AG09319 (cell line): Measurements from ENCODE around the gene NLRP3.

Experiments
- DNase-seq: peaks from one replicate; pipeline ENCODE4 v3.0.0-alpha.2; 2010; ENCODE audit warnings: low read depth; ENCODE audit errors: extremely low read depth
- TF ChIP-seq, protein P1 (sequence below): IDR thresholded peaks from 2 replicates; pipeline ENCODE4 v1.5.1; 2011; ENCODE audit warnings: low read depth, mild to moderate bottlenecking, inconsistent platforms, low read length, moderate library complexity

The NLRP3 gene

DNA sequence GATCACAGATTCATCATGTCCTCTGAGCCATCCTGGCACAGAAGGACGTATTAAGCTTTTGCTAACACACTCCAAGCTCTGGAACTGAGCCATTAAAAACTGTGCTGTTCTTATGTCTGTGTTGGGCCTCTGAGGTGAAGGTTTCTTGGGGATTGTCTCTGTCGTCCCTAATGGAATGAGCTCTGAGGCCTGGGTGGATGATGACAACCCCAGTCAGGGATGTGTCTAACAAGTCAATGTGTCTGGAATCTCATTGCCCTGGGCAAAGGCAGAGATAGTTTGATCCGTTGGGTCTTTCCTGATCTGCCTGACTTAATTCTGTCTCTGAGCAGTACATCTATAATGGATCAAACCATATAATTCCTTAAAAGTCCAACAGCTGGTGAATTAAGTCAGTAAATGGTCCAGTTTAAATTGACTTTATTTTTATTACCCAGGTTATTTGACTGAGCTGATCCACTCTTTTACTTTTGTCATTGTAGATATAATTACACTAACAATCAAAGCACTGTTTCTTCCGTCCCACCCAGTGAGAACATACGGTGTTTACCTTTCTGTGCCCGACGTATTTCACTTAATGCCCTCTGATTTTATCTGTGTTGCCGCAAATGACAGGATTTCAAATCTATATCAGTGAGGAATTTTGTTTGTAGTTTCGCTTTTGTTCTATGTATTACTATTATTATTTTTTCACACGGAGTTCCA lies 80.8 kb downstream of the NLRP3 start:
- no peak for DNase-seq
- TF ChIP-seq, protein P1, sequence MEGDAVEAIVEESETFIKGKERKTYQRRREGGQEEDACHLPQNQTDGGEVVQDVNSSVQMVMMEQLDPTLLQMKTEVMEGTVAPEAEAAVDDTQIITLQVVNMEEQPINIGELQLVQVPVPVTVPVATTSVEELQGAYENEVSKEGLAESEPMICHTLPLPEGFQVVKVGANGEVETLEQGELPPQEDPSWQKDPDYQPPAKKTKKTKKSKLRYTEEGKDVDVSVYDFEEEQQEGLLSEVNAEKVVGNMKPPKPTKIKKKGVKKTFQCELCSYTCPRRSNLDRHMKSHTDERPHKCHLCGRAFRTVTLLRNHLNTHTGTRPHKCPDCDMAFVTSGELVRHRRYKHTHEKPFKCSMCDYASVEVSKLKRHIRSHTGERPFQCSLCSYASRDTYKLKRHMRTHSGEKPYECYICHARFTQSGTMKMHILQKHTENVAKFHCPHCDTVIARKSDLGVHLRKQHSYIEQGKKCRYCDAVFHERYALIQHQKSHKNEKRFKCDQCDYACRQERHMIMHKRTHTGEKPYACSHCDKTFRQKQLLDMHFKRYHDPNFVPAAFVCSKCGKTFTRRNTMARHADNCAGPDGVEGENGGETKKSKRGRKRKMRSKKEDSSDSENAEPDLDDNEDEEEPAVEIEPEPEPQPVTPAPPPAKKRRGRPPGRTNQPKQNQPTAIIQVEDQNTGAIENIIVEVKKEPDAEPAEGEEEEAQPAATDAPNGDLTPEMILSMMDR: no peak
